Fibroblast of lung (primary cell): ENCODE results near the gene CASKIN1.
A peak's percentile ranks its signal among the peaks of the same experiment; 100 is the strongest.

Experiments
- CTCF ChIP-seq, 2 donors: IDR thresholded peaks in 1 of 2; conservative IDR thresholded peaks in 1 of 2; 1 replicate in 1 of 2; 2 replicates in 1 of 2; pipeline ENCODE4 v1.5.1; 2011 to 2012; ENCODE audit warnings: low read length in 2 of 2, control low read depth in 1 of 2, inconsistent platforms in 1 of 2, low read depth in 1 of 2, mild to moderate bottlenecking in 1 of 2
- EZH2 ChIP-seq: IDR thresholded peaks from 2 replicates; pipeline ENCODE4 v1.5.1; 2012; ENCODE audit warnings: low read length, control low read depth, mild to moderate bottlenecking; ENCODE audit errors: missing control alignments

- no peak for TF ChIP-seq CTCF (conservative IDR thresholded peaks at IDR 0.05 in 1 of 2, IDR thresholded peaks at IDR 0.05 in 1 of 2; ENCODE audit: low read depth in 1 of 2, low read length in 2 of 2)
- peak; percentile 79 for TF ChIP-seq EZH2
These were observed 40.7 kb upstream of the CASKIN1 start for GRCh38 chr16:2237102-2237482.
